Fibroblast of skin of right biceps (primary cell): Measurements from ENCODE around the gene RNF111.
"Not testable (repeated sequence)": the region's sequence is repeated elsewhere in the genome, so short reads cannot be mapped to it uniquely, and the experiment has no call there.

Experiments used
- DNase-seq: peaks from one replicate; pipeline ENCODE4 v3.0.0-alpha.2; 2013

The RNF111 gene

DNA sequence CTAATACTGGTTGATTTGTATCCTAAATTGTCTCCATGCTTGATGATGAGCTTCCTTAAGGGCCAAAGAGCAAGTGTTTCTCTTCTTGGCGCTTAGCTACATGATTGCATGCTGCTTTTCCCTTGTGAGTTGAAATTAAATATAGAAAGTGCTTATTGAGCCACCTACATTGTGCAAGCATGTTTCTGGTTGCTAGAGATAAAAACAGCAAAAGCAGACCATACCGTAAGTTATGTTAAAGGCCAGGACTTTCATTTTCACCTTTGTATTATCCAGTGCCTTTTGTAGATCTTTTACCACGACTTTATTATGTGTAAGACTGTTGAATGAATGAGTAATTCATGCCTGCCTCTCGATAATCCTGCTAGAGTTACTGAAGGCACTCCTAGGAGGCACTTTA lies 75.6 kb downstream of the RNF111 start:
- DNase-seq: no peak

DNA sequence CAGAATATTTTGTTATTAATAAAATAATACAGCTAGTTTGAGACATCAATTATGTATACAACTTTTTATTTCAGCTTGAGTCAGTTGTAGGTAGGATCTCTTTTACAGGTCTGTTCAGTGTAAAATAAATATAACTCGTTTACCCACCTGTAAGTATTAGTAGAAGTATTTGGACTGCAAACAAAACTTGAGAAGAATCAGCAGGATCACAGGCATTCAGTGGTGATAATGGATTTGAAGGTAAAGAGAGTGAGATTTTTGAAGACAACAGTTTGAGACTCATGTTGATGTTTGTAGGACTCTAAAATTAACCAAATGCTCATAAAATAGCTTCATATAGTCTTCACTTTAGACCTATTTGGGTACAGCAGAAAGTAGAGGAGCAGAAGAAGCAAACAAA lies 82.0 kb downstream of the RNF111 start:
- no peak for DNase-seq

DNA sequence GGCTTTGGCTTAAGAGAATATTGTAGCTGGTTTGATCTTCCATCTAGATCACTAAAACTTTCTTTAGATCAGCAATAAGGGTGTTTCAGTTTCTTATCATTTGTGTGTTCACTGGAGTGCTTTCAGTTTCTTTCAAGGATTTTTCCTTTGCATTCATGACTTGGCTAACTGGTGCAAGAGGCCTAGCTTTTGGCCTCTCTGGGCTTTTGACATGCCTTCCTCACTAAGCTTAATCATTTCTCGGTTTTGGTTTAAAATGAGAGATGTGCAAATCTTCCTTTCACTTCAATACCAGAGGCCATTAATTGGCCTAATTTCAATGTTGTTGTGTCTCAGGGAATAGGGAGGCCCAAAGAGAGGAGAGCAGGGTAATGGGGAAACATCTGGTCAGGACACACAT lies 87.1 kb downstream of the RNF111 start:
- no peak for DNase-seq

DNA sequence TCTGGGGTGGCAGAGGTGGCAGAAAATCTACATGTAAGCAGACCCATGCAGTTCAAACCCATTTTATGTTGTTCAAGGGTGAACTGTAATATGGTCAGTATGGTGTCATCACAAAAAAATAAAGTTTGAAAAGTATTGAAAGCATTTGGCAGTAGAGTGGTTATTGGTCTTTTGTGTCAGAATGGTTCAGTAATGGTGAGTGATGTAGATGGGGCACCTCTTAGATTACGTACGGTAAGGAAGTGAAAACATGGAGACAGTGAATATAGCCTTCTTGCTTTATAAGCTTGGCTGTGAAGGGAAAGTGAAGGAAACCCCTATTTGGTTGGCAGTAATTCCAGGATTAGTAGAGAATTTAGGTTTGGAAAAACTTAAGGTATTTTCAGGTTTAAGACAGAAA lies 100.3 kb downstream of the RNF111 start:
- DNase-seq: no peak

DNA sequence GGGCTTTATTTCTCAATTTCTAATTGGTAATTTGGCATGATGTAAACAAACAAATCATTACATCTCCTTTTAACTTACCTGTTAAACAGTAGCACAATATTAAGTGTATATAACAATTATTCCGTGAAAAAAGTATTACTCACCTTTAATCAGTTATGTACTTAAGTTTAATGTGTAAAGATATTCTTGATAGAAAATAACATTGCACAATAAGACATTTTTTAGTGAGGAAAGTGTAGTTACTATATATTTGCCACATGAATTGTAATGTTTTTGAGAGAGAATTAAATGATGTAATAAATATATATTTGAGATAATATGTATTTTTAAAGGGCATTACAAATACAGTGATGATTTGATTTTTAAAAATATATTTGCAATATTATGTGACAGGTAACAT lies 106.6 kb downstream of the RNF111 start:
- DNase-seq: no peak

DNA sequence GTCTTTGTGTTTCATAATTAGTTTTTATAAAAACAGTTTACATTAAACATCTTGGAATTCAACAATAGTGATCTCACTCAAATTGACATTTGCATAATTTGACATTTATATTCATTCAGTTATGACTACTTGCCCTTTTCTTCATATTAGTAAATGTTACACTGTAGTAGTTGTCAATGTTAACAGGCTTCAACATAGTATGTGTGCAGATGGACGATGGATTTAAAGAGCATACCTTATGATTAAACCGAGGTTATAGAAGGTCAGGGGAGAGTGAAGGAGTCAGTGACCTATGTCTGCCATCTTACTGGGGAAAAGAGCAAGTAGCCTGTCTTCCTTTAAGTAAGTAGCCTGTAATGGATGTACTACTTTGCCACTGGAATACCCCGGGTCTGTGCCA lies 109.0 kb downstream of the RNF111 start:
- no peak for DNase-seq

DNA sequence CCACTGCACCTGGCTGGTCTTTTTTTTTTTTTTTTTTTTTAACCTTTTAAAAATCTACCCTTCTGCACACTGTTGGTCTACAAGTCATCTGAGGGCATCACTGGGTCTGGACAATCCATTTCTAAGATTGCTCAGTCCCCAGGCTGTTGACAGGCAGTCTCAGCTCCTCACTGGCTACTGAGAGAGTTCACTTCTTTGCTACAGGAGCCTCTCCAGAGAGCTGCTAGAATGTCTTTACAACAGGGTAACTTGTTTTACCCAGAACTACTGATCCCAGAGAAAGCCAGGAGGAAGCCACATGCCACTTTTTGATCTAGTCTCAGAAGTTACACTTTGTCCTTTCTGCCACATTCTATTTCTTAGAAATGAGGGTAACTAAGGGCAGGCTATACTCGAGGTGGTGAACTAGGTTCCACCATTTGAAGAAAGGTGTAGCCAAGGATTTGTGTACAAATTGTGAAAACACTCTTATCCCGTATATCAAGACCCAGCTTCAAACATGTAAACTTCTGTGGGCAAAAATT lies 111.8 kb downstream of the RNF111 start:
- DNase-seq: no peak

DNA sequence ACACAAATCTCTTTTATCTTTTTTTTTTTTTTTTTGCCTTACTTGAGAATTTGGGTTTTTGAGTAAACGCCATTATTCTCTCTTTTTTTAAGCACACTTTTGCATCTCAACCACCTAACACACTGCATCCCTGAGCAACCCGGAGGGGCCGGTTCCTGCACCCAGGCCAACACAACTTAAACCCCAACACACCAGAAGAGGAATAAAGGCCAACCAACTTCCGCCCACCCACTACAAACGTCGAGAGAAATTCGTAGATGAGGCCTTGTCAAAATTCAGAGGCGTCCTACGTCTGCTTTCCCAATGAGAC lies 117.1 kb downstream of the RNF111 start:
- no peak for DNase-seq

DNA sequence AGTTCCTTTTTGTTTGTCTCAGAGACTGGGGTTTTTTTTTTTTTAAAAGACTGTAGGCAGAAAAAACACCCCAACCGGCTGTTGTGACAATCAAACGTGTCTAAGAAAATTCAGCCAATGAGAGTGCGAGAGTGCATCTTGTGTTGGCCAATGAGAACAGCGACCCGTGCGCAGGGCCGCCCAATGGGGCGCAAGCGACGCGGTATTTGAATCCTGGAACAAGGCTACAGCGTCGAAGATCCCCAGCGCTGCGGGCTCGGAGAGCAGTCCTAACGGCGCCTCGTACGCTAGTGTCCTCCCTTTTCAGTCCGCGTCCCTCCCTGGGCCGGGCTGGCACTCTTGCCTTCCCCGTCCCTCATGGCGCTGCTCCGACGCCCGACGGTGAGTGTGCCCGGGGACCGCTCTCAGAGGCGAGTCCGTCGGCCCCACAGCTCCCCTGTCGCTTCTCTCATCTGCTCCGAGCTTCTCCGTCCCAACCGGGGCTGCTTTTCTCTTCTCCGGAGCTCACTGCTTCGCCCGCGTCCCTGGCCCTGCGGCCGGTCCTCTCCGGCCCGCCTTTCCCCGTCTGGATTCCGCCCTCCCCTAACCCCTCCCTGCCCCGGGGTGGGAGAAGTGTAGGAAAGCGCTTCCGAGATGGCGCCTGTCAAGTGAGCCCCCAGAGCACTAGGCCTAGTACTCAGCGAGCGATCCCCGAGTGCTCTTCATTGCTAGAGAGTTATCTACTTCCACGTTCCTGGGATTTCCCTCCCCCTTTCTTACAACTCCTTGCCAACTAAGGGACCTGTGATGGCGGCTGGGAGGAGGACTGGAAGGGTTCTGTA lies 117.7 kb downstream of the RNF111 start, which contains the start of gene CCNB2:
Gene CCNB2, plus strand, starts transcription at position 235 of the 821 bp plus-strand sequence. Its CDS starts 123 bp downstream, at position 358.
- DNase-seq: peak; percentile 96

DNA sequence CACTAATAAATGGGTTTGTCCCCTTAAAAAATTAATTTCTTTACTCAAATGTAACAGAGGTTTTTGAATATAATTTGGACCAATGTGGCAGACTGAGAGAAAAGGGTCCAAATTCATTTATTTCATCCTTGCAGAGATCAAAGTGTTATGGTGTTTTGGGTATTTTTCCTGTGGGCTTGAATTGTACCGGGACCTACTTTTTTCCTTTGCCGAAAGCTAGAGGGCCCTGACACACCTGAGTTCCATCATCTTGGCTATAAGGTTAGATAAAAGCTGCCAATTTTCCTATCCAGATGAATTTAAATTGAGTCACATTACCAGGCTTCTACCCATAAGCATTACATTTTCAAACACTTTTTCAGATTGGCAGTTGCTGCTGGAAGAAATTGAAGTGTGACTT lies 118.4 kb downstream of the RNF111 start:
- DNase-seq: peak; percentile 10

DNA sequence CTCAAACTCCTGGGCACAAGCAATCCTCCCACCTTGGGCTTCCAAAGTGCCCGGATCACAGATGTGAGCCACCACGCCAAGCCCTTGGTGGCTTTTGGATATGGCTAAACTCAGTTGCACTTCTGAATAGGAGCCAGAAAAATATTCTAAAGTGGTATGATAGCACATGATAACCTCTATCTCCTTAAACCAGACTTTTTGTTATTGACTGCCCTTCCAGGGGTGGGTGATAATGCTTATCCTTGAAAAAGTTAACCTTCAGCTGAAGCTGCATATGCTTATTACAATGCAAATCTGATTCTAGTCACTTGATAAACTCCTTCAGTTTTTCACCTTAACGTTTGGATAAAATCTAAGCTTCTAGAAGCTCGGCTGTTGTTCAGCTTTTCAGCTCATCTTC lies 123.8 kb downstream of the RNF111 start:
- no peak for DNase-seq

DNA sequence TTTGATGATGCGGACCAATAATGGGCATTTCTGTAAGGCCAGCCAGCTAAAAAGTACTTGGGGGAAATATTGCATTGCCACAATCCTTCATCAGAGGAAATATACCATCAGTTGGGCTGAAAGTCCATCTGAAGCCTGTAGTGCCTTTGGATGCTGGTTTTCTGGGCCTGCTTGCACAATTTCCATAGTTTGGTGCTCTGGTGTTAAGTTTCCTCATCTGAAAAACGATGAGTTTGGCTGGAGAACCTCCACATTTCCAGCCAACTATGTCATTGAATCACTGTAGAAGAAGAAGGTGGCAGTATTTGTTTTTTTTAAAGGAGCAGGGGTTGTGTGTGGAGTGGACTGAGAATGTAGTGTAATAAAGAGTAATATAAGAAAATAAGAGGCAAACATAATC lies 127.6 kb downstream of the RNF111 start:
- no peak for DNase-seq

DNA sequence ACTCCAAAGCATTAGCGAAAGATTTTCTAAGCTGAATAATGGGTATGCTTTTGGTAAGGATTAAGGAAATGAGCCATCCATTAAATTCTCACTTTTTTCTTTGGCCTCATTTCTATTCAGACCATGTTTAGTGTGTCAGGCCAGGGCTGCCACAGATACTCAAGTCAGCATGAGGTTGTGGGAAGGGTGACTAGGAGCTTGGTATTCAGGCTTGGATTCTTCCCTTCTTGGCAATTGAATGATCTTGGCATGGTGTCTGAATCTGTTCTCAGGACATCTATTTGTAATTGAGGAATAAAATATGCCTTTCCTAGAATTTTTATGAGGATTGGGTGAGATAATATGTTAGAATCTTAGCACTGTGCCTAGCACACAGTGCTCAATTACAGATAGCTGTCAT lies 128.7 kb downstream of the RNF111 start:
- no peak for DNase-seq

DNA sequence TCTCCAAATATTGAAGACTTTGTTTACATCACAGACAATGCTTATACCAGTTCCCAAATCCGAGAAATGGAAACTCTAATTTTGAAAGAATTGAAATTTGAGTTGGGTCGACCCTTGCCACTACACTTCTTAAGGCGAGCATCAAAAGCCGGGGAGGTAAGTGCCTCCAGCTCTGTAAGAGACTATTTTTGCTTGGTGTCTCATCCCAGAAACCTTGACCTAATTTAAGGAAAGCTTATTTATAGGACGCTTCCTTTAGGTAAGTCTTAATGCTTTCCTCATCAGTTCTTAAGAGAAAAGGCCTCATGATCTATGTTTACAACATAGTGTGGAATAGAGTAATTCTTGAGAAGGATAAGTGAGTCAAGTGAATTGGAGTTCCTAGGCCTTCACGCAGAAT lies 129.3 kb downstream of the RNF111 start:
- DNase-seq: no peak

DNA sequence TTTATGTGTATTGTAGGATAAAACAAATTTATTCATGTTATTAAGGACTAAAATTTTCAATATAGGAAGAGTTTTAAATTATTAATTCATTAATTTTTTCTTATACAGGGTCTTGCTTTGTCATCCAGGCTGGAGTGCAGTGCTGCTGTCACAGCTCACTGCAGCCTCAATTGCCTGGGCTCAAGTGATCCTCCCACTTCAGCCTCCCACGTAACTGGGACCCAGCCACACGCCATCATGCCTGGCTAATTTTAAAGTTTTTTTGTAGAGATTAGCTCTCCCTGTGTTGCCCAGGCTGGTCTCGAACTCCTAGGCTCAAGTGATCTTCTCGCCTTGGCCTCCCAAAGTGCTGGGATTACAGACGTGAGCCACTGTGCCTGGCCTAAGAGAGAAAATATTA lies 132.2 kb downstream of the RNF111 start:
- DNase-seq: no peak

DNA sequence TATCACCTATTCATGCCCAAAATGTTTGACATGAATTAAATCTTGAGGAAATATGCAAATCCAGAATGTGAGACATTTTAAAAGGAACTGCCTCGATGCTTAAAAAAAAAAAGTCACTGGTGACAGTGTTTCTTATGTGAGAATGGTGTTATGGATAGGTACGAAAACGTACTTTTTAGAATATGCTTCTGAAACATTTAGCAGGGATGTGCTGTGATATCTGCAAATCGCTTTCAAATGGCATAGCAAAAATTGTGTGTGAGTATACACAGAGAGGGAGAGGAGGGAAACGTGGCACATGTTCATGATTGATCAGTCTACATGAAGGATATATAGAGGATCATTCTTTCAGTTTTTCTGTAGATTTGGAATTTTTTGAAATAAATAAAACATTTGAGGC lies 133.5 kb downstream of the RNF111 start:
- DNase-seq: no peak

DNA sequence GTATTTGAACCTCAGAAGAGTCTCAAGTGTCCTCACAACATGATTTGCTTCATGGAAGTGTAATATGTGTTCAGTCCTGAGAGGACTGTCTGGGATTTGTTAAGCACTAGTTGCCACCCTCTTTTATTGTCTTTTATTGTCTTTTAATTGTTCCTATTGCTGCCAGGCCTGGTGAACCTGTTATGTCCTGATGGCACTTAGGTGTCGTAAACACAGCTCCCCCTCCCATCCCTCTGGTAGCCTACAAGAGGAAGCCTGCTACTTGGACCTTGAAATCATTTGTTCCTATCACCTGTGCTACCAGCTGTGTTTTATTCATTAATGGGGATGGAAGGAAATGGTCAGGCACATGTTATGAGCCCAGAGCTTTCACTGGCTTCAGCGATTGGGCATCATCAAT lies 136.8 kb downstream of the RNF111 start:
- DNase-seq: no peak

DNA sequence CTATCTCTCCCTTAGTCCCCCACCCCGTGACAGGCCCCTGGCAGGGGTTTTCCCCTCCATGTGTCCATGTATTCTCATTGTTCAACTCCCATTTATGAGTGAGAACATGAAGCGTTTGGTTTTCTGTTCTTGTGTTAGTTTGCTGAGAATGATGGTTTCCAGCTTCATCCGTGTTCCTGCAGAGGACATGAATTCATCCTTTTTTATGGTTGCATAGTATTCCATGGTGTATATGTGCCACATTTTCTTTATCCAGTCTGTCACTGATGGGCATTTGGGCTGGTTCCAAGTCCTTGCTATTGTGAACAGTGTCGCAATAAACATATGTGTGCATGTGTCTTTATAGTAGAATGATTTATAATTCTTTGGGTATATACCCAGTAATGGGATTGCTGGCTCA lies 138.2 kb downstream of the RNF111 start:
- DNase-seq: not testable (repeated sequence)

DNA sequence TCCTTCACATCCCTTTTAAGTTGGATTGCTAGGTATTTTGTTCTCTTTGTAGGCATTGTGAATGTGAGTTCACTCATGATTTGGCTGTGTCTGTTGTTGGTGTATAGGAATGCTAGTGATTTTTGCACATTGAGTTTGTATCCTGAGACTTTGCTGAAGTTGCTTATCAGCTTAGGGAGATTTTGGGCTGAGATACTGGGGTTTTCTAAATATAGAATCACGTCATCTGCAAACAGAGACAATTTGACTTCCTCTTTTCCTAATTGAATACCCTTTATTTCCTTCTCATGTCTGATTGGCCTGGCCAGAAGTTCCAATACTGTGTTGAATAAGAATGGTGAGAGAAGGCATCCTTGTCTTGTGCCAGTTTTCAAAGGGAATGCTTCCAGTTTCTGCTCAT lies 139.8 kb downstream of the RNF111 start:
- not testable (repeated sequence) for DNase-seq

DNA sequence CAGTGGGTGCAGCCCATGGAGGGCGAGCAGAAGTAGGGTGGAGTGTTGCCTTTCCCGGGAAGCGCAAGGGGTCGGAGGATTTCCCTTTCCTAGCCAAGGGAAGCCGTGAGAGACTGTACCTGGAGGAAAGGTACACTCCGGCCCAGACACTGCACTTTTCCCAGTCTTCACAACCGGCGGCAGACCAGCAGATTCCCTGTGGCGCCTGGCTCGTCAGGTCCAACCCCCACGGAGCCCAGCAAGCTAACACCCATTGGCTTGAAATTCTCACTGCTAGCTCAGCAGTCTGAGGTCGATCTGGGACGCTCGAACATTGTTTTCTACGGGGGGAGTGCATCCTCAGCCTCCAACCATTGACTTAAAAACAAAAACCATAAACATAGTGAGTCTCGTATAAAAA lies 144.0 kb downstream of the RNF111 start:
- no peak for DNase-seq

DNA sequence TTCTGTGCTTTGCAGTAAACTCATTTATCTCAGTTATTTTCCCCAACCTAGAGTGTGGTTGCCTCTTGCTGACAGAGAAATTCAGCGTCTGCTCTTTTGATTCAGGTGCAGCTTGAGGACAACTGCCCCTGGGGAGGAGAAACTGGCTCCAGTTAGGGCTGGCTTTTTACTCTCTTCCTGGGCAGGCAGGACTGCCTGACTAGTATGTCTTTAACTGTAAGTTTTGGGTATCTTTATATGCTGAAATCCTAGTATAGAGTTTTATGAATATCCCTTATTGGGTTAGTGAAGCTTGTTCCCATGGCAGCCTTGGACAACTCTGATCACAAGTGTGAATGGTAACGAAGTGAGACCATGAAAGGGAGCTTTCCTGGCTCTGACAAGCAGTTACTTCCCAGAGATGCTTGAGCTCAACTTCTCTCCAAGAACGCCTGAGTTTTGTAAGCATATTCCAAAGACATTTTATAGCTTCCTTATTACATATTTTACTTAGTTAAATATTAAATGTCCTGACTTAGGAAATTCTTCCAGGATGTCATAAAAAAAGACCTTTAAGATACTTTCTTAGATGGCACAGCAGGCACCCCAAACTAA lies 144.6 kb downstream of the RNF111 start:
- no peak for DNase-seq

DNA sequence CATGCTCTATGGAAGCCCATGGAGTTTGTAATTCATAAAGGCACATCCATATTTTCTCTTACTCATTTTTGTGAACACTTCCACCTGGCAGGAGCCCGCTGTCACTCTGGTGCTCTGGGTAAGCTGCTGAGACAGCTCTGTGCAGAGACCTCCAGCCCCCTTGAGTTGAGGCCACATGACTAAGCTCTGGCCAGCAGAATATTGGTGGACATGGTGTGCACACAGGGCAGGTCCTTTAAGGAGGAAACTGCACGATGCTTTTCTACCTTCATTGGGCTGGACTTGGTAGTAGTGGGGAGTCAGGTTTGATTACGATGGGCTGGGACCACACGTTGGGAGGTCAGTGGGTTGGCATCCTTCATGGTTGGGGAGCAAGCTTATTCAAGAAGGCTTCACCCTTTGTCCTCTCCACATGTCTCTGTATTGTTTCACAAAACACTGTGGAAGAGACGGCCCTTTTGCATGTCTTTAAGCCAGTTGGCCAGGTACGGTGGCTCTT lies 146.5 kb downstream of the RNF111 start:
- no peak for DNase-seq

DNA sequence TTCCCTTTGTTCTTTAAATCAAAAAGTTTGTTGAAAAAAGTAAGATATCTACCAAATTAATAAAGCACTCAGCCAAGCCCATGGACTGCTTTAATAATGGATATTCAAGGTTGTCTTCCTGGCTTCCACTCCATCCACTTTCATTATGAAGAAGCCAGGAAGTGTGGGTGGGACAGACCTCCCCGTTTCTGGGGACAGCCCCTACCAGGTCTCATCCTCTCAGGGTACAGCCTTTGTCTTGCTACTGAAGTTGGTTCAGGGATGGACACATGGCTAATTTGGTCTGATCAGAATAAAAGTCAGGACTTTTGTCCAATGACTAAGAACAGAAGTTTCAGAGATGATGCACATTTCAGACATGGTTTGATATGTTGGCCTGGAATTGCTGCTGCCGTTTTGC lies 150.1 kb downstream of the RNF111 start:
- DNase-seq: no peak

DNA sequence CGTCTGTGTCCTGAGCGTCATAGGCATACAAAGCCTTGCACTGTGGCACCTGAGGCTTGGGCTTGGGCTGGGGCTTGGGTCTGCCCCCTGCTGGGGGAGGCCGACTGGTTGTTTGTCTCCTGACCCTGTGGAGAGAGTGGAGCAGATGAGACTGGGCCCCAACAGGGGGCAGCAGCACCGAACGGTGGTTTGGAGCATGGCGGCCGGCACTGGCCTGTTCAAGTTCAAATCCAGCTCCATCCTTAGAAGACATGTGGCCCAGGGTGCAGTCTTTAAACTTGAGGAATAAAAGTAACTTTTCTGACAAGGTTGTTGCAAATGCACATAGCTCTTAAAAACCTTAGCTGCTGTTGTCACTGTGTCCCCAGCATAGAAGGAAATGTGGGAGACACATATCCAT lies 150.8 kb downstream of the RNF111 start:
- DNase-seq: peak; percentile 44
